ENCODE data around the gene KBTBD6.
"Not testable (repeated sequence)": the region's sequence is repeated elsewhere in the genome, so short reads cannot be mapped to it uniquely, and the experiment has no call there.

KBTBD6 gene

DNA sequence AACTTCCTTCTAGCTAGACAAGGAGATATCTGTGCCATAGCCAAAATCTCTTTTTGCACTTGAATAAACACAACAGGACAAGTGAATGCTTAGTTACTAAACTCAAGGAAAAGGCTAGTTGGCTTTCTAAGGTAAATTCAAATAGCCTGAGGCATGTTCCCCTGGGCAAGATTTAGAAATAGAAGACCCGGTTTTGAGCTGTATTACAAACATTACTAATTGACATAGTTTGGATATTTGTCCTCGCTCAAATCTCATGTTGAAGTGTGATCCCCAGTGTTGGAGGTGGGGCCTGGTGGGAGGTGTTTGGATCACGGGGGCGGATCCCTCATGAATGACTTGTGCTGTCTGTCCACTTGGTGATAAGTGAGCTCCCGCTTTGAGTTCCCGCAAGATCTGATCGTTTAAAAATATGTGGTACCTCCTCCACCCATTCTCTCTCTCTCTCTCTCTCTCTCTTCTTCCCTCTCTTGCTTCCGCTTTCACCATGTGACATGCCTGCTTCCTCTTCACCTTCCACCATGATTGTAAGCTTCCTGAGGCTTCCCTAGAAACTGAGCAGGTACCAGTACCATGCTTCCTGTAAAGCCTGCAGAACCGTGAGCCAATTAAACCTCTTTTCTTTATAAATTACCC is 3.9 kb upstream of the KBTBD6 start:
- DNase-seq (ENCODE audit: low read depth, low spot score), result no peak
- TF ChIP-seq, protein P1, sequence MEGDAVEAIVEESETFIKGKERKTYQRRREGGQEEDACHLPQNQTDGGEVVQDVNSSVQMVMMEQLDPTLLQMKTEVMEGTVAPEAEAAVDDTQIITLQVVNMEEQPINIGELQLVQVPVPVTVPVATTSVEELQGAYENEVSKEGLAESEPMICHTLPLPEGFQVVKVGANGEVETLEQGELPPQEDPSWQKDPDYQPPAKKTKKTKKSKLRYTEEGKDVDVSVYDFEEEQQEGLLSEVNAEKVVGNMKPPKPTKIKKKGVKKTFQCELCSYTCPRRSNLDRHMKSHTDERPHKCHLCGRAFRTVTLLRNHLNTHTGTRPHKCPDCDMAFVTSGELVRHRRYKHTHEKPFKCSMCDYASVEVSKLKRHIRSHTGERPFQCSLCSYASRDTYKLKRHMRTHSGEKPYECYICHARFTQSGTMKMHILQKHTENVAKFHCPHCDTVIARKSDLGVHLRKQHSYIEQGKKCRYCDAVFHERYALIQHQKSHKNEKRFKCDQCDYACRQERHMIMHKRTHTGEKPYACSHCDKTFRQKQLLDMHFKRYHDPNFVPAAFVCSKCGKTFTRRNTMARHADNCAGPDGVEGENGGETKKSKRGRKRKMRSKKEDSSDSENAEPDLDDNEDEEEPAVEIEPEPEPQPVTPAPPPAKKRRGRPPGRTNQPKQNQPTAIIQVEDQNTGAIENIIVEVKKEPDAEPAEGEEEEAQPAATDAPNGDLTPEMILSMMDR (IDR thresholded peaks at IDR 0.05; ENCODE audit: low read depth, low read length), result no peak
- in situ Hi-C loops (cut with HindIII; ENCODE audit: low sequenced_read_pairs), result no loop called here
- H3K4me3 ChIP-seq (ENCODE audit: low read depth, low read length), result no peak overlapping the region

- in situ Hi-C loops (cut with HindIII; ENCODE audit: low sequenced_read_pairs), result no loop called here
- H3K4me3 ChIP-seq (ENCODE audit: low read depth, low read length), result no peak overlapping the region
- no peak for DNase-seq (ENCODE audit: low read depth, low spot score)
- TF ChIP-seq, protein P1 (IDR thresholded peaks at IDR 0.05; ENCODE audit: low read depth, low read length), result no peak
These were observed 1.3 kb upstream of the KBTBD6 start for GRCh38 chr13:41133951-41134350.

GRCh38 chr13:41131660-41132511 is 716 bp downstream of the KBTBD6 start:
- DNase-seq (ENCODE audit: low read depth, low spot score); in situ Hi-C loops (cut with HindIII; ENCODE audit: low sequenced_read_pairs): not testable (repeated sequence)
- peak overlapping the region; percentile 77 for H3K4me3 ChIP-seq (ENCODE audit: low read depth, low read length)

DNA sequence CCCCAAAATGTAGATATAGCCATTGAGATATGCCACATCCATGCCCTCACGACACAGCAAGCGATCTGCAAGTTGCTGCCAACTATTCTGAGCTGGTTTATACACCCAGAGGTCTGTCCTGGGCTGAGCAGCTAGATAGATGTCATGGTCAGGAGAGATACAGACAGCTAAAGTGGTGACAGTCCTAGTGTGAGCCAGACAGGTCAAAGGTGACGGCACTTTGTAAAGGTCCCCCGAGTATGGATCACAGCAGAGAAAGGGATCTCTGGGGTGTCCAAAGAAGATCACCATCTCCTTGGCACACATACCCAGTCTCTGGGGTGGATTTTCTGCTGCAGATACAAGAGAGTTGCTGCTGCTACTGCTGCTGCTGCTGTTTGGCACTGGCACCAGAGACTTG is 1.4 kb downstream of the KBTBD6 start:
- DNase-seq (ENCODE audit: low read depth, low spot score); H3K4me3 ChIP-seq (ENCODE audit: low read depth, low read length); in situ Hi-C loops (cut with HindIII; ENCODE audit: low sequenced_read_pairs): not testable (repeated sequence)

DNA sequence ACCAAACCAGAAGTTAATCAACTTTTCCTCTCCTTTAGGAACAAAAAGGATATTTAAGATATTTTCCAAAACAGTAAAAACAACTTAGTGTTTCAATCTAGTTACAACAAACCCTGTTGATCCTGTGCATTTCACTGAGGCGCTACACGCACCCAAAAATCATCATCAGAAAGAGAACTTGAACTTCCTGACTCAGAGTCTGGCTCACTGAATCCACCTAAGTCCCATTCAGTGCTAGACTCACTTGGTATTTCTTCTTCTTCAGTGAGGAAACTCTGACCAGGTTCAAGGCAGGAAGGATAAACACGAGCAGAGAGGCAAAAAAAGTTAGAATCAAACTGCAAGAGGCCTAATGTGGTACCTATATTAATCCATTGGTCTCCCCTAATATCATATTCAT is 2.2 kb downstream of the KBTBD6 start:
- in situ Hi-C loops (cut with HindIII; ENCODE audit: low sequenced_read_pairs), result no loop called here
- TF ChIP-seq, protein P1 (IDR thresholded peaks at IDR 0.05; ENCODE audit: low read depth, low read length), result no peak
- H3K4me3 ChIP-seq (ENCODE audit: low read depth, low read length), result no peak overlapping the region
- DNase-seq (ENCODE audit: low read depth, low spot score), result no peak

- TF ChIP-seq, protein P1 (IDR thresholded peaks at IDR 0.05; ENCODE audit: low read depth, low read length), result no peak
- in situ Hi-C loops (cut with HindIII; ENCODE audit: low sequenced_read_pairs), result no loop called here
- no peak overlapping the region for H3K4me3 ChIP-seq (ENCODE audit: low read depth, low read length)
- DNase-seq (ENCODE audit: low read depth, low spot score), result no peak
These were observed 4.9 kb downstream of the KBTBD6 start for GRCh38 chr13:41127701-41128100.

- no peak for DNase-seq (ENCODE audit: low read depth, low spot score)
- no peak overlapping the region for H3K4me3 ChIP-seq (ENCODE audit: low read depth, low read length)
- TF ChIP-seq, protein P1 (IDR thresholded peaks at IDR 0.05; ENCODE audit: low read depth, low read length), result no peak
- in situ Hi-C loops (cut with HindIII; ENCODE audit: low sequenced_read_pairs), result no loop called here
These were observed 9.8 kb downstream of the KBTBD6 start for GRCh38 chr13:41122838-41123237.

Data from astrocyte of the spinal cord (primary cell).